HG02938 (cell line): ENCODE results near the gene CDK11B.
"Not testable (repeated sequence)": the region's sequence is repeated elsewhere in the genome, so short reads cannot be mapped to it uniquely, and the experiment has no call there.

Source experiments
- ATAC-seq: cut with Tn5 transposase; IDR thresholded peaks from one replicate; pipeline ENCODE4 v1.9.1; 2021; ENCODE audit warnings: mild to moderate bottlenecking, moderate library complexity; ENCODE audit not compliant: unreplicated experiment

CDK11B gene

DNA sequence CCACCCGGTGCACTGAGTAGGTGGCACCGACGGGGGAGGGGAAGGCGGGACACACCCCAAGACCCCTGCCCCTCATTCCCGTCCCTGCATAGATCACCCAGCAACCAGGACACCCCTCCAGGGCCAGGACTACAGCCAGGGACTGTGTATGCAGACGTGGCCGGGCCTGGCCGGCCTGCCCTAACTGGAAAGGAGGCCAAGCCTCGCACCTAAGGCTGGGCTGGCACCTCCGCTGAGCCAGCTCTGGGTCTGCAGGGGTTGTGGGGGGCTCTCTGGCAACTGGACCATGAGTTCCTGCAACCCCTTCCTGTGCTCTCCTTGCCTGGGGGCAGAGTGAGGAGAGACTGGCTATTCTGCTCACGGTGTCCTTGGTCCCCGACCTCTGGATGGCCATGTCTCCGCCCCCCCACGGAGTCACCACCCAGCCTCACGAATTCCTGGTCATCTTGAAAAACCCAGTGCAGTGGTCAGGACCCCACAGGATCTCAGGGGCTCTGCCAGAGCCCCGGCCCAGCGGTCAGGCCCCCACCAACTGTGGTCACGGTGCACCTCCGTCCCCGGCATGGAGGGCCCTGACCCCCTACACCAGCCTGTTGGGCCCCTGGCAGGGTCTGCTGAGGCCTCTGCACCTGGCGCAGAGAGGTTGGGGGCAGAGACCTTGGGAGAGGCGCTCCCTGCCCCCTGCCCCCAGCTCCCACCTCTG lies 57.8 kb downstream of the CDK11B start:
- no peak for ATAC-seq

DNA sequence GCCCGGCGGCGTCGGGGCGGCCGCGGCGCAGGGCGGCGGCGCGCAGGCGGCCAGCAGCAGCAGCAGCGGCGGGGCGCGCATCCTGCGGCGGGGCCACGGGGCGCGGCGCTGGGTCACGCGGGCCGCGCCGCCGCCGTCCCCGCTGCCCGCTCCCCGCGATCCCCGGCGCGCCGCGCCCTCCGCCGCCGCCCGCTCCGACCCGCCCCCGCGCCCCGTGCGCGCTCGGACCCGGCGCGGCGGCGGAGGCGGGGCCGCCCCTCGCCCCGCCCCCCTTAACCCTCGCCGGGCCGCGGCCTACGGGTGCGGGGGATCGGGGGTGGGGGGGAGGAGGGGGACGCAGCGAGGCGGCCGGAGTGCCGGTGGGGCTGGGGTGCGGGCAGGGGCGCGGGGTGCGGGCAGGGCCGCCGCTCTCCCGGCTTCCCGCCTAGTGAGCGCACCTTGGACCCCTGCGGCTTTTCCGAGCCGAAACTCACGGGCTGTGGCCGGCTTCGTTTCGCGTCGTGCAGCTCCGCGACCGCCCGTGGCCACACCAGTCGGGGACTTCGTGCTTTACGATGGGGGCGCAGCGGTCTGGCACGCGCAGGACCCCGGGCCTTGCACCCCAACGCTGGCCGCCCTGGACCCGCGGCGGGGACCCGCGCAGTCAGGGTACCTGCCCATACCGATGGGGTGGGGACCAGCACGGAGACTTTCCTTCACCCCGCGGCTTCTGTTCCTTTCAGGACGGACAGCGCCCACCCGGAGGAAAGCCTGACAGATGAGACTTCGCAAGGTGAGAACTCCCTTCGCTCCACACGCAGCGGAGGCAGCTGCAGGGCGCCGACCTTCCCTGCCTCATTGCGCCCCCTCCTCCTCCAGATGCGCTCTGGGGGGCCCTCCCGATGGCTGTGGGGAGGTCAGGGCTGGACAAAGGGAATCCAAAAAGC lies 58.6 kb downstream of the CDK11B start, which contains the start of gene FNDC10:
Gene FNDC10 (minus strand): TSS at position 201 of the 926 bp plus-strand sequence. CDS start 120 bp downstream, at position 81.
- ATAC-seq, result no peak

DNA sequence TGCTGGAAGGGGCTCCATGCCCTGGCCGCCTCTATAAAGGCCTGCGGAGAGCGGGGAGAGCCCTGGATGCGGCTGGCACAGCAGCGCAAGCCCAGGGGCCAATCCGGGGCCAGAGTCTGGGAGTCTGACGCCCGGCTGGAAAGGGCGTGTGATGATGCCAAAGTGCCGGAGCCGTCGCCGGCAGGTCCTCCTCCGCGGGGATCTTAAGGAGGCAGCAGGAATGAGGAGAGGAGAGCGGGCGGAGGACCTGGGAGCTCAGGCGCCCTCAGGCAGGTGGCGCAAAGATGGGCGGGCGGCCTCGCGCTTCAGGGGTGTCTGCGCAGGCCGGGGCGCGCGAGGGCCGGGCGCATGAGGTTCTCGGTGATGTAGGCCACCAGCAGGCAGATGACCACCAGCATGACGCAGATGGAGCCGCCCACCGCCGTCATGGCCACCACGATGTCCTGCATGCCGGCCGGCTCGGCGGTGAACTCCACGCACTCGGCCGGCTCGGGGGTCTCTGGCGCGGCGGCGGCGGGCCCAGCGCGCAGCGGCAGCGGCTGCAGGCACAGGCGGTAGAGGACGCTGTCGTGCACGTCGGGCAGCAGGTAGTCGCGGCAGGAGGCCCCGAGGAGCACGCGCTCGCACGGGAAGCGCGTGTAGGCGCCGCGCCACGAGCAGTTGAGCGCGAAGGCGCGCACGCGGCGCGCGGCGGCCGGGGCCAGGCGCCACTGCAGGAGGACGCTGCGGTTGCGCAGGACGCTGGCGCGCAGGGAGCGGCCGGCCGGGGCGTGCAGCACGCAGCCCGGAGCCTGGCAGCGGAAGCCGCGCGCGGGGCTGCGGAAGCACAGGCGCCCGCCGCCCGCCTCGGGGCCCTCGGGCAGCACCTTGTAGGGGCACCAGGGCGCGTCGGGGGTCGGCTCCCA lies 59.5 kb downstream of the CDK11B start:
- ATAC-seq, result no peak

DNA sequence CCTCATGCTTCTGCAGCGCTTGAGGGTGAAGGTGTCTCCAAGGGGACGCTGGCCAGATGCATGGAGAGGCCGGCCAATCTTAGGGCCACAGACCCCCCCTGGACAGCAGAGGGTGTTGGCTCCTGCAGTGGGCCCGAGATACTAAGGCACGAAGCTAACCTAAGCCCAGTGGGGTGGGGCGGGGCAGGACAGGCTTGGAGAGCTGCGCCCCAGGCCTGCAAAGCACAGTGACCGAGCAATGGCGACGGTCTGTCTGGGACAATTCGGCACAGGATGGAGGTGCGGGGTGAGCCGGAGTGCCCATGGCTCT lies 60.1 kb downstream of the CDK11B start:
- no peak for ATAC-seq

DNA sequence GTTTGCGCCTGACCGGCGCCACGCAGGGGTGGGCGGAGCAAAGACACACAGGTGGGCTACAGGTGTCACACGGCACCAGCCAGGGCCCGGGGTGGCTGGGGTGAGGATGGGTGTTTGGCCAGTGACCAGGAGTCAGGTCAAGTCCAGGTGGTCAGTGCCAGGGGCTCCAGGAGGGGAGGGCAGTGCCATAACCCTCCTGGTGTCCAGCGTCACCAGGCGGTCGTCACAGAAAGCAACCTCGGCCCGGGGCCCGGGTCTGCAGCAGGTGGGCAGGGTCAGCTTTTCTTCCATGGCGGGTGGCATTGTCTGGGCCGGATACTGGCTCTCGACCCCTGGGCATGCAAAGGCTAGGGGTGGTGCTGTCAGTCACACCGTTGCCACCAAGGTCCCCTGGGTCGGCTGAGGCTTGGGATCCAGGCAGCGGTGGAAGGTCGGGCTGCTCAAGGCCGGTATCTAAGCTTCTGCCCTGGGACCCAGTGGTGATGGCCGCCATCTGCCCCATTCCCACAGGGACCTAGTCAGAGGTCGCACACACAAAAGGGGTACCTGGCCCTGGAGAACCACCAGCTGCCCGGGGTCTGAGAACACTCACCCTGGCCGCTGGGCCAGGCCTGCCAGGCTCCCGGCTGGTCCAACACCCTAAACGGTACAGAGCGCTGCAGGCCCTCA lies 60.6 kb downstream of the CDK11B start:
- ATAC-seq, result no peak

DNA sequence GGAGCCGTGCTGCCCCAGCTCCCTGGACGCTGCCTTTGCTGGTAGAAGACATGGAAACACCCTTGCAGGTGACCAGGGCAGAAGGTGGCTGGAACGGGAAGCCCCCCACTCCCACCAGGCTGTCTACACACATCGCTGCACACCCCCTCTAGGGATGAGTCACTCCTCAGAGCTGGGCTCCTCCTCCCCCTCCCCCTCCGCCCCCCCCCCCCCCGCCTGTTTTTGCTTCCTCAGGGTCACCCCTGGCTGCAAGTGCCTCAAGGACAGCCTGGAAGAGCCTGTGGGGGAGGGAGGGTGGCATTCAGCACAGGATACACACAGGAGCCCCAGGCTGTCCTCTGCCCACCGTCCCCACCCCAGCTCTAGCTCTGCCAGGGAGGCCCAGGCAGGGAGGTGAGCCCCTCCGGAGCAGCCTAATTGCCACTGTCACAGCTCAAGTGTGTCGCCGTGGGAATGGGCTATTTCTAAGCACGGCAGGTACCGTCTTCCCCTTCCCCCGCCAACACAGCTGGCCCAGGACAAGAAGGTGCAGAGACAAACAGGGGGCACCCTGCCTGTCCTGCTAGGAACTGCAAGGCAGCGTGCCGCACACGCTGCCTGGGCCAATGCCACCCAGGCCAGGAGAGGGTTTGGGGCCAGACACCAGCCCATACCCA lies 61.4 kb downstream of the CDK11B start:
- no peak for ATAC-seq

DNA sequence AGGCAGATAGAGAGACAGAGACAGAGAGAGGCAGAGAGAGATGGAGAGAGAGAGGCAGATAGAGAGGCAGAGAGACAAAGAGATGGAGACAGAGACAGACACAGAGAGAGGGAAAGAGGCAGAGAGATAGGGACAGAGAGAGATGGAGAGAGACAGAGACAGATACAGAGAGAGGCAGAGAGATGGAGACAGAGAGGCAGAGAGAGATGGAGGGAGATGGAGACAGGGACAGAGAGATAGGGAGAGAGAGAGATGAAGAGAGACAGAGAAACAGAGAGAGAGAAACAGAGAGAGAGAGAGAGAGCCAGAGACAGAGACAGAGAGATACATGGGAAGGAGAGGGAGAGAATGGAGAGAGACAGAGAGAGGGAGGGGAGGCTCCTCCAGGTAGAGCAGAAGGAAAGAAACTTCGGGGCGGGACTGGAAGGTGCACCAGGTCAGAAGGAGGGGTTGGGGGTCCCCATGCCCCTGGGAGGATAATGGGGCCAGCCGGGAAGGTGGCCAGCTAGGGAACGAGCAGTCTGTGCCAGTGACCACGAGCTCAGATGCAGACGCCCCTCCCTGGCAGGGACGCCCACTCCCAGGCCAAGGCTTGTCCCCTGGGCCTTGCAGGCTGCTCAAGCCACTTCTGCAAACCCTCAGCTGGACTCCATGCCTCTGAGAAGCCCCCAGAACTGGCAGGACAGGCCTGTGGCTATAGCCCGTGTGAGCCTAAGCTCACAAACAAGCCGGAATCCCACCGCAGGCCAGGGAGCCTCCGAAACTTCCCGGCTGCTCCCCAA lies 62.1 kb downstream of the CDK11B start:
- no peak for ATAC-seq

DNA sequence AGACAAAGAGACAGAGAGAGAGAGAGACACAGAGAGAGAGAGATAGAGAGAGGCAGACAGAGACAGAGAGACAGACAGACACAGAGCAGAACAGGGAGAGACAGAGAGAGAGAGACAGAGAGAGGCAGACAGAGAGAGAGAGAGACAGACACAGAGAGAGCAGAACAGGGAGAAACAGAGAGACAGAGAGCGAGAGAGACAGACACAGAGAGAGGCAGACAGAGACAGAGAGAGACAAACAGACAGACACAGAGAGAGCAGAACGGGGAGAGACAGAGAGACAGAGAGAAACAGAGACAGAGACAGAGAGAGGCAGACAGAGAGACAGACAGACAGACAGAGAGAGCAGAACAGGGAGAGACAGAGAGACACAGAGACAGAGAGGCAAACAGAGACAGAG lies 63.5 kb downstream of the CDK11B start:
- not testable (repeated sequence) for ATAC-seq

DNA sequence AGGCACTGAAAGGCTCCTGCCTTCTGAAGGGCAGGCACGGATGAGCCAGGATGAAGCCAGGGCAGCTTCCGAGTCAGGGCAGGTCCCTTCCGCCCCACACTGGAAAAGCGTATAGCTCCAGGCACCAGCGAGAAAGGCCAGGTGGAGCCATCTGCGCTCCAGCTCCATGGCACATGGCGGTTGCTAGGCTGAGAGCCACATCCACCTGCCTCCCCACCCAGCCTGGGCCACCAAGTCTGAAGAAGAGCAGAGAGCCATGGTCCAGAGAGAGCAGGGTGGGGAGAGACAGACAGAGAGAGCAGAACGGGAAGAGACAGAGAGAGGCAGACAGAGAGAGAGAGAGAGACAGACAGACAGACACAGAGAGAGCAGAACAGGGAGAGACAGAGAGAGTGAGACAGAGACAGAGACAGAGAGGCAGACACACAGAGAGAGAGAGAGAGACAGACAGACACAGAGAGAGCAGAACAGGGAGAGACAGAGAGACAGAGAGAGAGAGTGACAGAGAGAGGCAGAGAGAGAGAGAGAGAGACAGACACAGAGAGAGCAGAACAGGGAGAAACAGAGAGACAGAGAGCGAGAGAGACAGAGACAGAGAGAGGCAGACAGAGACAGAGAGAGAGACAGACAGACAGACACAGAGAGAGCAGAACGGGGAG lies 64.1 kb downstream of the CDK11B start:
- no peak for ATAC-seq

DNA sequence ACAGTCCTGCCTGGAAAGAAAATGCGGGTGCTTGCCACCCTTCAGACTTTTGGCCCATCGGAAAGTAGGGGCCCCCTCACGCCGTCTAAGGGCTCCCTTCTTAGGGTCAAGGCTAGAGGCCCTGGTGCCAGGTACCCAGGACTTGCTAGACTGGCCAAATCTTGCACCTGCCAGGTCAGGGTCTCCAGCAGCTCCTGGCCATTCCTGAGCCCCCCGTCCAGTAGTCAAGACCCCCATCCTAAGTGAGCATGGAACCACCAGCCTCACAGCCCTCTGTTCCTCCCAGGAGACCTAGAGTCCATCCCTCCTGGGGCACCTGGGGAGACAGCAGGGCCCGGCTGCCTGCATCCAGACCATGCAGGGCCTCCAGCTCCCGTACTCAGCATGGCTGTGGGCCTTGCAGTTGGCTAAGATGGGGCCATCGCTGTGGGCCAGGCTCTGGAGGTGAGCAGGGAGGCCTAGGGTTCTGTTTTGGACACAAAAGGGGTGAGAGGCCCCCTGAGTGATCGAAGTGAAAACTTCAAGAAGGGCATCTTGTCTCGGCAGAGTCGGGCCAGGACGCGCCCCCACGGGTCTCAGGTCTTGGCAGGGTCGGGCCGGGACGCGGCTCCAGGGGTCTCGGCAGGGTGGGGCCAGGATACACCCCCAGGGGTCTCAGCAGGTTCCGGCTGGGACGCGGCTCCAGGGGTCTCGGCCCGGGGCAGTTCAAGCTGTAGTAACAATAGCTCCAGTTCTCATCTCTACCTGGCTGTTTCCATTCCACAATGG lies 64.8 kb downstream of the CDK11B start:
- ATAC-seq, result no peak

DNA sequence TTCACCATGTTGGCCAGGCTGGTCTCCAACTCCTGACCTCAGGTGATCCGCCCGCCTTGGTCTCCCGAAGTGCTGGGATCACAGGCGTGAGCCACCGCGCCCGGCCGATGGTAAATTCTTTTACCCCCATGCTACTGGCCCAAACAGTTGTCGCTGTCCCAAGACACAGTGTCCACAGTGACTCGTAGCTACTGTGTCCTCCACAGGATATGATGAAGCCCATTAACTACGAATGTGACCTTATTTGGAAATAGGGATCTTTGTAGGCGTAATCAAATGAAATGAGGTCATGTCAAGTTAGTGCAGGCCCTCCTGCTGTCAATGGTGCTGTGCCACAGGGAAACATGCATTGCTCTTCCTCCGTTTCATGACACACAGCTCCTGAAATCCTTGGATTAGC lies 67.4 kb downstream of the CDK11B start:
- no peak for ATAC-seq
